Measurements from ENCODE around the gene SEMA3B. TPM values are rescaled to one million over a fixed set of nuclear protein-coding genes. Genes with fewer than 3 reads are reported as not detected.
A peak's percentile ranks its signal among the peaks of the same experiment; 100 is the strongest.

The SEMA3B gene
- total and polyA plus RNA-seq, 2 donors (not counting 3 experiments of a cell fraction or from before 2014, with no cell fraction given): 1.2 to 1.5 TPM

DNA sequence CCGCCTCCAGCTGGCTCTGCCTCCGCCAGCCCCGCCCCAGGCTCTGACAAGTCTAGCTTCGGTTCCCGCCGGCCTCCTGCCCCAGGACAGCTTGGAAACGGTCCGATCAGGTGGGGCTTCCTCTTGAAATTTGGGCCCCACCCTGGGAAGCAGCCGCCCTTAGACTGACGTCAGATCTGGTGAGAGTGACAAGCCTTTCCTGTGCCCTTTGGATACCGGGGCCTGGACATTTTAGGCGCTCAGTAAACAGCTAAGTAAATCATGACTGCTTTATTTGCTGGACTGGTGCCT lies 30.6 kb downstream of the SEMA3B start:
- Histone ChIP-seq H3K9ac (replicated peaks; ENCODE audit: extremely low read depth, insufficient read depth, low read length) (peak overlapping the region; percentile 57), H4K20me1 (replicated peaks; ENCODE audit: control insufficient read depth, extremely low read depth, insufficient read depth, low read length) (no peaks in the 10 kb centered on the region), H3K9me3 (replicated peaks; ENCODE audit: control insufficient read depth, insufficient read depth, low read length) (no peaks in the 10 kb centered on the region), H2AFZ (ENCODE audit: low read depth, low read length) (peak overlapping the region; percentile 12), H3K27ac (ENCODE audit: insufficient read depth, low read depth, low read length) (peak overlapping the region; percentile 50), H3K4me3 (replicated peaks in 1 of 3; ENCODE audit: insufficient read depth in 1 of 3, low read depth in 1 of 3, low read length in 3 of 3) (peak overlapping the region in 2 of 3 experiments; percentile 25 to 28), H3K27me3 (ENCODE audit: control insufficient read depth in 2 of 2, insufficient read depth in 2 of 2, low read length in 2 of 2) (no peaks in the 10 kb centered on the region), H3K36me3 (ENCODE audit: control insufficient read depth in 2 of 2, extremely low read depth in 1 of 2, insufficient read depth in 2 of 2, low read length in 2 of 2) (no peaks in the 10 kb centered on the region), H3K4me1 (ENCODE audit: control insufficient read depth, extremely low read depth, insufficient read depth, low read length) (peaks cover 25% of the 10 kb centered on the region), H3K79me2 (ENCODE audit: control insufficient read depth, insufficient read depth, low read length) (no peaks in the 10 kb centered on the region), H3K9me1 (replicated peaks; ENCODE audit: control insufficient read depth, extremely low read depth, insufficient read depth, low read length) (no peaks in the 10 kb centered on the region), H3K4me2 (ENCODE audit: insufficient read depth, low read length) (peak overlapping the region; percentile 42)
- CTCF ChIA-PET: interaction anchor here (0.9 to 2.6 kb wide), 6 partner anchors 18 to 74 kb away, joined by 3 to 36 read pairs (median 4); partner anchors contain the start of genes HYAL2 and TUSC2
- no TSS peak for BruUV-seq (replicated peaks)
- DNase-seq (ENCODE audit: low read depth, low spot score) (no peak), FAIRE-seq (no peak)
- TF ChIP-seq POLR2AphosphoS5 (IDR thresholded peaks at IDR 0.05; ENCODE audit: insufficient read depth, low read depth, low read length): no peak
- no peak for TF ChIP-seq MYC (IDR thresholded peaks at IDR 0.05; ENCODE audit: low read depth, low read length)
- no peak for TF ChIP-seq EZH2 (IDR thresholded peaks at IDR 0.05; ENCODE audit: borderline replicate concordance, low read depth, low read length, severe bottlenecking)
- TF ChIP-seq POLR2A (IDR thresholded peaks at IDR 0.05; ENCODE audit: low read depth, low read length): no peak
- TF ChIP-seq, protein P1, sequence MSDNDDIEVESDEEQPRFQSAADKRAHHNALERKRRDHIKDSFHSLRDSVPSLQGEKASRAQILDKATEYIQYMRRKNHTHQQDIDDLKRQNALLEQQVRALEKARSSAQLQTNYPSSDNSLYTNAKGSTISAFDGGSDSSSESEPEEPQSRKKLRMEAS (IDR thresholded peaks at IDR 0.05; ENCODE audit: insufficient read depth, insufficient read length): no peak
- TF ChIP-seq, protein P2, sequence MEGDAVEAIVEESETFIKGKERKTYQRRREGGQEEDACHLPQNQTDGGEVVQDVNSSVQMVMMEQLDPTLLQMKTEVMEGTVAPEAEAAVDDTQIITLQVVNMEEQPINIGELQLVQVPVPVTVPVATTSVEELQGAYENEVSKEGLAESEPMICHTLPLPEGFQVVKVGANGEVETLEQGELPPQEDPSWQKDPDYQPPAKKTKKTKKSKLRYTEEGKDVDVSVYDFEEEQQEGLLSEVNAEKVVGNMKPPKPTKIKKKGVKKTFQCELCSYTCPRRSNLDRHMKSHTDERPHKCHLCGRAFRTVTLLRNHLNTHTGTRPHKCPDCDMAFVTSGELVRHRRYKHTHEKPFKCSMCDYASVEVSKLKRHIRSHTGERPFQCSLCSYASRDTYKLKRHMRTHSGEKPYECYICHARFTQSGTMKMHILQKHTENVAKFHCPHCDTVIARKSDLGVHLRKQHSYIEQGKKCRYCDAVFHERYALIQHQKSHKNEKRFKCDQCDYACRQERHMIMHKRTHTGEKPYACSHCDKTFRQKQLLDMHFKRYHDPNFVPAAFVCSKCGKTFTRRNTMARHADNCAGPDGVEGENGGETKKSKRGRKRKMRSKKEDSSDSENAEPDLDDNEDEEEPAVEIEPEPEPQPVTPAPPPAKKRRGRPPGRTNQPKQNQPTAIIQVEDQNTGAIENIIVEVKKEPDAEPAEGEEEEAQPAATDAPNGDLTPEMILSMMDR (IDR thresholded peaks at IDR 0.05; ENCODE audit: extremely low read depth in 1 of 2, insufficient read depth in 1 of 2, low read depth in 1 of 2, low read length in 2 of 2): no peak
- peak; percentile 7 for TF ChIP-seq GATA2 (IDR thresholded peaks at IDR 0.05; ENCODE audit: insufficient read depth, insufficient read length, low read depth, low read length)
- dilution Hi-C loops (cut with MboI; ENCODE audit: extremely low pct_ligation_motif_present, low sequenced_read_pairs) (no loop called here), intact Hi-C loops (cut with micrococcal nuclease) (loop anchor here (1.0 to 2.0 kb wide), 4 partner anchors 24 to 59 kb away; partner anchors contain the start of gene TMEM115)
- POLR2A ChIA-PET: interaction anchor here (1.0 to 1.5 kb wide), 4 partner anchors 18 to 64 kb away, joined by 3 to 5 read pairs (median 3); no protein-coding TSS in a partner anchor
